GM08714 (cell line): ENCODE data around the gene MYLK.

Source experiments
- H3K4me3 ChIP-seq: fragments of 200-500 bp; sonication (Bioruptor generic); 2 replicates; pipeline ENCODE4 v1.5.1; 2014; ENCODE audit warnings: mild to moderate bottlenecking, low read length, inconsistent platforms
- ZNF274 ChIP-seq: IDR thresholded peaks from 2 replicates; pipeline ENCODE4 v1.6.1; 2012; ENCODE audit warnings: mild to moderate bottlenecking, low read depth, low read length

The MYLK gene

GRCh38 chr3:123821920-123822319, 62.2 kb downstream of the MYLK start:
- H3K4me3 ChIP-seq, result no peak overlapping the region
- no peak for TF ChIP-seq ZNF274

GRCh38 chr3:123819949-123820348, 64.2 kb downstream of the MYLK start:
- no peak overlapping the region for H3K4me3 ChIP-seq
- TF ChIP-seq ZNF274, result no peak

GRCh38 chr3:123818921-123819429, 65.2 kb downstream of the MYLK start:
- TF ChIP-seq ZNF274, result no peak
- H3K4me3 ChIP-seq, result no peak overlapping the region

- TF ChIP-seq ZNF274, result no peak
- H3K4me3 ChIP-seq, result no peak overlapping the region
These were observed 65.7 kb downstream of the MYLK start for GRCh38 chr3:123818324-123818920.

- no peak overlapping the region for H3K4me3 ChIP-seq
- TF ChIP-seq ZNF274, result no peak
These were observed 66.7 kb downstream of the MYLK start for GRCh38 chr3:123817413-123817812.

- no peak overlapping the region for H3K4me3 ChIP-seq
- TF ChIP-seq ZNF274, result no peak
These were observed 67.4 kb downstream of the MYLK start for GRCh38 chr3:123816673-123817207.

- no peak overlapping the region for H3K4me3 ChIP-seq
- no peak for TF ChIP-seq ZNF274
These were observed 68.2 kb downstream of the MYLK start for GRCh38 chr3:123815981-123816380.

GRCh38 chr3:123813876-123814275, 70.3 kb downstream of the MYLK start:
- H3K4me3 ChIP-seq, result no peak overlapping the region
- no peak for TF ChIP-seq ZNF274

- no peak overlapping the region for H3K4me3 ChIP-seq
- no peak for TF ChIP-seq ZNF274
These were observed 74.5 kb downstream of the MYLK start for GRCh38 chr3:123809597-123809996.

- H3K4me3 ChIP-seq, result no peak overlapping the region
- no peak for TF ChIP-seq ZNF274
These were observed 75.3 kb downstream of the MYLK start for GRCh38 chr3:123808812-123809211.

GRCh38 chr3:123807820-123808219, 76.3 kb downstream of the MYLK start:
- TF ChIP-seq ZNF274, result no peak
- H3K4me3 ChIP-seq, result no peak overlapping the region

- no peak overlapping the region for H3K4me3 ChIP-seq
- TF ChIP-seq ZNF274, result no peak
These were observed 78.6 kb downstream of the MYLK start for GRCh38 chr3:123805504-123805903.

GRCh38 chr3:123805101-123805500, 79.0 kb downstream of the MYLK start:
- no peak for TF ChIP-seq ZNF274
- H3K4me3 ChIP-seq, result no peak overlapping the region

GRCh38 chr3:123804676-123805075, 79.5 kb downstream of the MYLK start:
- H3K4me3 ChIP-seq, result no peak overlapping the region
- no peak for TF ChIP-seq ZNF274

- TF ChIP-seq ZNF274, result no peak
- no peak overlapping the region for H3K4me3 ChIP-seq
These were observed 80.6 kb downstream of the MYLK start for GRCh38 chr3:123803521-123803920.
